GM19467 (cell line): ENCODE measurements around the gene UBD.

Experiments
- ATAC-seq: cut with Tn5 transposase; IDR thresholded peaks from one replicate; pipeline ENCODE4 v1.9.1; 2021; ENCODE audit warnings: mild to moderate bottlenecking, moderate library complexity; ENCODE audit not compliant: unreplicated experiment

UBD gene

GRCh38 chr6:29561606-29562181, 2.2 kb upstream of the UBD start:
- ATAC-seq: no peak

DNA sequence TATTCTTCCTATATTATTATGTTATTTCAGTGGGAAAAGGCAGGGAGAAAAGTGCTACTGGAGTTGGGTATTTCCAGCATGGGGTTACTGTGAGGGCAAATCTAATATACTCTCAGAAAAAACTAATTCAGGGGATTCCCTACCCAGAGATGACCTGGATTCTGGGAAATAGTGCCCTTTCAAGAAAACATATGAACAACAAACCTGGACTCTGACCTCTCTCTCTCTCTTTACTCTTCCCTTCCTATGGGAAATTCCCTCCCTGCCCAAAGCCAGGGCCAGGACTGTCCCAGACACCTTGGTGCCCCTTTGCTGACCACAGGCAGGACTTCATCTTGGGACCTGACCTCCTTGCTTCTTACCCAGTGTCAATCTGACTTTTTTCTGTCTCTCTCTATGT, 1.6 kb upstream of the UBD start:
- ATAC-seq: no peak

GRCh38 chr6:29558439-29559079, 973 bp downstream of the UBD start:
- ATAC-seq: no peak

DNA sequence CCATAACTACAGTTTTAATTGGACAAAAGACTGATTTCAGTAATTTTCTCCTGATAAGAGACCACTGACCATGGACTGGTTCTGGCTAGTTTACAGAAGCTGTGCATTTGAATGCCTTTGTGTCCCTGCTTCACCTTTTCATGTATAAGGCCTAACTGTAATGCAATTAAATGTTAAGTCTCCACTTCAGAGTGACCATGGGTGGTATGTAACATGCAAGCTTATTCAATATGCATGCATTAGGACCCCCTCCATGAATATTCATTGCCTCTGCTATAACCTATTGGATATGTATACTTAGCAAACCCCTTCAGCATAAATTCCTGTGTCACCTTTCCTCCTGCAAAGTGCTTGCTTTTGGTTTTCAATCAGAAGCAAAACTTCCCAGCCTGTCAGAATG, 2.2 kb downstream of the UBD start:
- ATAC-seq: no peak

GRCh38 chr6:29554764-29555163, 4.8 kb downstream of the UBD start:
- ATAC-seq: no peak

- no peak for ATAC-seq
These were observed 6.1 kb downstream of the UBD start for GRCh38 chr6:29553268-29554057.

DNA sequence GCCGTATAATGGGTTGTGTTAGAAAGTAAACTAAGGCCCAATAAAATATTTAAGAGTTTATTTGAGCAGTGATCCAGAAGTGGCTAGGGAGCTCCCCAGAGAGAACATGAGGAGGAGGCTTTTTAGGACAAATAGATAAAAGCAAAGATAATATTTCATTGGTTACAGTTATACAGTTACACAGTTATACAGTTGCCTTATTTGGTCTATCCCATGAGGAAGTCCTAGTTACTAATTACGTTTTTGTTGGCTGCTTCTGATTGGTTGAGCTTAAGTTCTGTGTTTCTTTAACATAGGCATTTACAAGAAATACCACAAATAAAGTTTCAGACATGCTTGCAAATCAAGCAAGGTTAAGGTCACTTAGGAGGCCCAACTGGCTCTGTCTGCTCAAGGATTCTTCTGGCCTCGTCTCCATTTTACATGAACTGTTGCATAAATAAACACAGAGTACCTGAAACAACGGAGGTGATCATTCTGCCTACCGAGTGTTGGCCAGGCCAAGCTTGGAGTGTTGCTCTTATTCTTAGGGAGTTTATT, 7.0 kb downstream of the UBD start:
- peak; percentile 82 for ATAC-seq

DNA sequence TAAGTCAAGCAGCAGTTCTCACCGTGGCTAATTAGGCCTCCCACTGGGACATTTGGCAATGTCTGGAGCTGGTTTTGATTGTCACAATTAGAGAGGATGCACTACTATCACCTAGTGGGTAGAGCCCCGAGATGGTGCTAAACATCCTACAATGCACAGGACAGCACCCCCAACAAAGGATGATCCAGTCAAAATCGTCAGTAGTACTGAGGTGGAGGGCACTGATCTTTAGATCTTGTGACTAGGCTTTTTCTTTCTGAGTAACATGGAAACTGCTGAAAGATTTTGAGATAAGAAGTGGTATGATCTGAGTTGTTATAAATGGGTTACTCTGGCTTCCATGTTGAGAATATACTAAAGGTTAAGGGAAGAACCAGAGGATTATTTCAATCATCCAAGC, 12.0 kb downstream of the UBD start:
- ATAC-seq: no peak

DNA sequence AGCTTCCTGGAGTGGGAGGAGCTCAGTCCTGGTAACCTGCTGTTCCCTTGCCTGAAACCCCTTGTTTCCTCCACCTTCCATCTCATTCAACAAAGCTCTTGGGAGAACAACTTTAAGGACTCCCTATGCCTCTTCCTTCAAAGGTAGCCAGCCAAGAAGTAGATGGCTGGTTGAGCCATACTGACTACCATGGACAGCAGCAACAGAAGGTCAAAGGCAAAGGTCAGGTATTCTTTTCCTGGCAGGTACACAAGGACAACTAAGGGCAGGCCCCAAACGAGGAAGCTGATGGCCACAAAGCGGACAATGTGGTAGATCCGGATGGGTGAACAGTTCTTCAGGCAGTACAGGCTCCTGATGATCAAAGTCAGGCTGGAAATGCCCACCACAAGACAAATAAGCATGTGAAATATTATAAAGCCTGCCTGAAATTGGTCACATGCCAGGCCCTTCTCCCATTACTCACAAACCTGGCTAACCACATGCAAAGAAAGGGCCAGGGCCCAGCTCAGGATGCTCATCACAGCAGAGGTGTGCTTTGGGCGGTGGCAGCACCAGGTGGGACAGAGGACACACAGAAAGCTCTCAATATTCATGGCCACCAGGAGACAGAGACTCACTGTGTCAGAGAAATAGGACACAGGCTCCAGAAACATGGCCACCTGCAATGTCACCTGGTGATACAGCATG, 21.7 kb downstream of the UBD start:
- no peak for ATAC-seq

DNA sequence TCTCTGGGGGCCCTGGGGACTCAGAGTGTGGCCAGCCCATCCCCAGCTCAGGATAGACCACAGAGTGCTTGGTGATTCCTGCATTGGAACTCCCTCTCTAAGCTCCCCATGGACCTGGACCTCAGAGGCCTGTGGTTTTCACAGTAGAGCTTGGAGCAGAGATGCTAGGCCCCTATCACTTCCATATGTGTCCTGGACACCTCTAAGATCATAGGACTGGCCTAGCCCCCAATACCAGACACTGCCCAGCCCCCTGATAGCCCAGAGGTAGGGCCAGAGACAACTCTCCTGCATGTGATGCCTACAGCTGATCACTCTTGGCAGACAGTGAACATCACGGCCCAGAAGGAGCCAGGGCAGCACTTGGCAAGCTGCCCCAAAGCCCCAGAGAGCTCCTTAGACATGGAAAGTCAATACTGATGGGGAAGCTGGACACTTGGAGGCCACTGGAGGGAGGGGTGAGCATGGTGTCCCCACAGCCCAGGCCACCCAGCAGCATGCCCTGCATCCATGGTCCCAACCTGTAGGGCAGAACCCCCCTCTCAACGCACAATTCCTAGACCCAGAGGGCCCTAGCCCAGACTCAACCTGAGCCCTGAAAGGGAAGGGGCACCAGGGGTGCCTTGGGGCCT, 27.1 kb downstream of the UBD start:
- no peak for ATAC-seq

DNA sequence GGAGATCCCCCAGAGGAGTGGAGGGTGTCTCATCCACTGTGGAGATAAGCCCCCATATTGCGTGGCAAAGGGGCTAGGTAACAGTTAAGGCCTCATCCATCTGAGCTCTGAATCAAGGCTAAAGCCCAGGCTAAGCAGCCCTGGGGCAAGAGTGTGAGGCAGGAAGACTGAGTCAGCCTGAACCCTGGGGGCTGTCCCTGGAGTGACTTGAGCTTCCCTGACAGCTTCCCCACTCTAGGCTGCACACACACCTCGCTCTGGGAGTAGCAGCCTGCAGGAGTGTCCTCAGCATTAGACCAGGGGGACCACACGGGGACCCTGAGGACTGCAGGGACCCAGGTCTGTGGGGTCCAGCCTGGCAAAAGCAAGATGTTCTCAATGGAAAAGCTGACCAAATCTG, 27.9 kb downstream of the UBD start:
- no peak for ATAC-seq

DNA sequence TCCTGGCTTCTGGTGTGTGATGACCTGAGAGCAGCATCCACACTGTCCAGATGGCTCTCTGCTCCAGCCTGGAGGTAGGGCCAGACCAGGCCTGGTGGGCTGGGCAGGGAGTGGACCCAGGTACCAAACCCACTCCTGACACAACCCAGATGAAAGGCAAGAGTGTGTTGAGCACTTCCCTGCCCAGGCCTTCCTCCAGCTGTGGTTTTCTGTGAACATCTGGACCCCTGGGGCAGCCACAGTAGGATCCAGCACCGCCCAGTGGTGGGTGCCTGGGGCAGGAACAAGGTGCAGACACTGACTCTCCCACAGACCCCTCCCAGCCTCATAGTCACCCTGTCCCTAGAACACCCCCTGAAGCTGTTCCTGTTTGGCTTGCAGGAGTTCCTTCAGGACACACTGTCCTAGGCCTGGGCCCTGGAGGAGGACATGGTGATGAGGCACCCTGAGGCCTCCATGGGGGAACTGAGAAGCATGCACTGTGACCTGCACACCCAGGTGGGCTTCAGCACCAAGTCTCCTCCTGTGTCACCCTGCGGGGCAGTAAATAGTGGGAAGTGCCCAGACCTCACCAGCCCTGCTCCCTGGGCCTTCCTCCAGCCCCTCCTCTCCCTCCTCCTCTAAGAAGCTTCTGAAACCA, 28.7 kb downstream of the UBD start:
- ATAC-seq: no peak

DNA sequence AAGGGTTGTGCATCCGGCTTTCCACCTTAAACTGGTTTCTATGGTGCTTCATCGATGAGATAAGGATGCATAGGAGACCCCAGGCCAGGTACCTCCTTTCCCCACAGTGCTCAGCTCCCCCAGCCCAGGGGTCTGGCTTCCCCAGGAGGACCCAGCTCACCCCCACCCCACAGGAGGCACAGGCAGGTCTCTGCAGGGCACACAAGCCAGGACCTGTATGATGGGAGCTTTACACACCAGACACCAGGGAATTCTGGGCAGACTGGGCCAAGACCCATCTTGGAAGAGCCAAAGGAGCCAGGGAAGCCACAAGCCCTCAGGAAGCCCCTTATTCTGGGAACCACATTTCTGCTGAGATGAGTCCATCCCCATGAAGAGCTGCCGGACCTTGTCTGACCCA, 29.6 kb downstream of the UBD start:
- no peak for ATAC-seq

DNA sequence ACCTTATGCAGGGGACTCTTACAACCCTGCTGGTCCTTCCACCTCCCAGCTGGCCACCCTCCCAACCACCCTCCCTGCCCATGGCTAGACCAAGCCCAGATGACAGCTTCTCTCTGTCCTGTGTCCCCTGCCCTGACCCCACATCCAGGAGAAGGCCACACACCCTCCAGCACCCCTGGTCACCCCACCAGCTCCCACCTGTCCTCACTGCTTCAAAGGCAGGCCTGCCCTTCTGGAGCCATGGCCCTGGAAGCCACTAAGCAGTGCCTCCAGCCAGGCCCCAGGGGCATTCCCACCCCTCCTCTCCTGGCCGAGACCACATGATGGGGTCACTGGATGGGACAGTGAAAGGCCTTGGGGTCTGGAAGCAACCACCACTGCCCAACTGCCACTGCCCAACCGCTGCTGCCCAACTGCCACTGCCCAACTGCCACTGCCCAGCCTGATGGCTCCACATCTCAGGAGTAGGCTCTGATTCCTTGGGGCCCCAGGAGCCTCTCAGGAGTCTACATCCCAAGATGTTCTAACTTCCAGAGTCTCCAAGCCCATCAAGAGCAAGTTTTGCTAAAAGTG, 30.5 kb downstream of the UBD start:
- no peak for ATAC-seq

DNA sequence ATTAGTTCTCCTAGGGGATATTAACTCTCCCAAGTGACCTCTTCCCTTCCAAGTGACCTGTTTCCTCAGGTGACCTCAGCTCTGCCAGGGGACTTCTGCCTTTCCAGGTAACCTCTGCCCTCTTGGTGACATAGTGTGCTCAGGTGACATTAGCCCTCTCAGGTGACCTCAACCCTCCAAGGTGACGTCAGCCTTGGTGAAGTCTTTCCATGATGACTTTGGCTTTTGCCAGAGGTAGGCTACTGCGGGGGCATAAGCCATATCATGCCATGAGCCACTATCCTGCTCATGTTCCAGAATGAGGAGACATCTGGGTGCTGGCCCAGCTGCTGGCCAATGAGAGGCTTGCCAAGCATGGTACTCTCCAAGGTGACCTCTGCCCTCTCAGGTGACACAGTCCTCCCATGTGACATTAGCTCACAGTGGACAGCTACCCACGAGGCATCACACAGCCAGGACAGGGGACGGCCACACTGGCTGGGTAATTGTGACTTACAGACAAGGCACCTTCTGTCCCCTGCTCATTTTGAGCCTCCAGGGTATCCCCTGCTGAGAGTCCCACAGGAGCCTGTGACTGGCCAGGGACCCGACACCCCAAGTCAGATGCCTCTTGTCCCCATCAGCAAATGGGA, 31.1 kb downstream of the UBD start:
- no peak for ATAC-seq

DNA sequence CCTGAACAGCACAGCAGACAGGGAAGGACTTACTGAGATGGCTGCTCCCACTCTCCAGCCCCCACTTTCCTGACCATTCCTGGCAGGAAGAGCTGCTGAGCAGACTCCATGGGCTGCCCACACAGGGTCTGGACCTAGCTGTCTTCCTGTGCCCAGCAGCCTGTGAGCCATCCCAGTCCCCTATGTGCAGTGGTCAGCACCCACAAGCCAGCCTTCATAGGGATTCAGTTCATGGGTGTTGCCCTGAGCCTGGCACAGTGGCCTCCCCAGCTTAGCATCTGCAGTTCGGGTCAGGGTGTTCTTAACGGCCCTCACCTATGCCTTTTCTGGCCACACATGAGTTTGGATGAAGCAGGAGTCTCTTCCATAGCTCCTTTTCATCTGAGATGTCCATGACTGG, 32.0 kb downstream of the UBD start:
- no peak for ATAC-seq

- no peak for ATAC-seq
These were observed 32.4 kb downstream of the UBD start for GRCh38 chr6:29527126-29527525.

- no peak for ATAC-seq
These were observed 34.3 kb downstream of the UBD start for GRCh38 chr6:29525311-29525639.

DNA sequence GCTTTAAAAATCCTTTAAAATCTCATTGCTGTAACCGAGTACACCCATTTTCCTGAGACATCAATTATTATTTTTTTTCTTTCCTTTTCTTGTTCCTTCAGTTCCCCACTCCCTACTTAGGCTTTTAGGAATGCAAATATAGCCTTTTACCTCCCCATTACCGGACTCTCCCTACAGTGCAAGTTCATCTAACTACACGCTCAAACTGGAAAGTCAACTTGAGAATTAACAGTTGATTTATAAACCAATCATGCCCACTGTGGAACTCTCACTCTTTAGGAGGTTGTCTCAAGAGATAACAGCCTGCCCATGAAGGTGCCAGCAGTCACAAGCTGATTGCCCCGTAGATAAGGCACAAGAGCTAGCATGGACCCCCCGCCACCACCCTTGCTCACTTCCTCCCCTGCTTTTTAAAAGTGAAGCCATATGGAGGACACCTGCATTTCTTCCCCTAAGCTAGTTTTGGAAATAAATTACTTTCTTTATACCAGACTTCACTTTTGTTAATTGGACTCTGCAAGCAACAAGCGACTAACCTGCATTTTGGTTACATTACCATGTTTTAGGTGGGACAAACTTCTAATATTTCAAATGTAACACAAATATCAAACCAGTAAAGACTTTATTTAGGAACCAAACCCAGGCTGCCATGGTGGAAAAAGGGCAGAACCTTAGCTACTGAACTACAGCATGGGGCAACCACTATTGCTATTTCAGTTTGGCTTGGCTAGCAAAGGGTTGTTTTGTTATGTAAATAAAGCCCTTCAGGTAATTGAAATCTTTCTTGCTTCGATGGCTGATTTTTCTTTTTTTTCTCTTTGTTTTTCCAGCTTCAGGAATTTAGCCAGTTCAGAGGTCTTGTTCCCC, 34.9 kb downstream of the UBD start:
- ATAC-seq: no peak
